Measurements from ENCODE around the gene OXSM. TPM values are rescaled to one million over a fixed set of nuclear protein-coding genes. Genes with fewer than 3 reads are reported as not detected.

OXSM gene
- total and polyA plus RNA-seq, 10 of the 15 experiments (the other 5 are each of a cell fraction or from before 2014, with no cell fraction given), result 12.9 to 37.5 (median 22.1) TPM

GRCh38 chr3:25781758-25782594, 7.9 kb upstream of the OXSM start (continued):
- TF ChIP-seq ZNF592 (IDR thresholded peaks at IDR 0.05) (no peak), RUNX3 (IDR thresholded peaks at IDR 0.05; ENCODE audit: low read length) (peak; percentile 87), ZNF687 (IDR thresholded peaks at IDR 0.05) (no peak), CEBPB (IDR thresholded peaks at IDR 0.05; ENCODE audit: borderline replicate concordance in 1 of 2, low read depth in 2 of 2, low read length in 2 of 2) (0 out of 4 replicates have a peak, but pooled peaks of 1 of the 2 experiments have one; percentile 65), CREB1 (IDR thresholded peaks at IDR 0.05; ENCODE audit: low read depth) (no peak), ESRRA (IDR thresholded peaks at IDR 0.05; ENCODE audit: low read length) (no peak), EGR1 (IDR thresholded peaks at IDR 0.05; ENCODE audit: borderline replicate concordance in 1 of 2, low read depth in 2 of 2, low read length in 2 of 2) (no peak), ASH2L (IDR thresholded peaks at IDR 0.05; ENCODE audit: borderline replicate concordance, low read depth) (no peak), EZH2 (IDR thresholded peaks at IDR 0.05; ENCODE audit: borderline replicate concordance, control insufficient read depth, low read depth, low read length) (no peak), SMARCA5 (IDR thresholded peaks at IDR 0.05) (0 out of 2 replicates have a peak, but pooled peaks have one; percentile 15), SKIL (IDR thresholded peaks at IDR 0.05; ENCODE audit: low read depth, poor library complexity, severe bottlenecking) (peak; percentile 72), ATF7 (IDR thresholded peaks at IDR 0.05; ENCODE audit: low read depth) (peak; percentile 39), CHD4 (IDR thresholded peaks at IDR 0.05) (no peak), PKNOX1 (IDR thresholded peaks at IDR 0.05) (peak; percentile 66), ATF2 (IDR thresholded peaks at IDR 0.05; ENCODE audit: low read length) (peak; percentile 75), CREM (IDR thresholded peaks at IDR 0.05; ENCODE audit: low read depth) (peak; percentile 70)
